ENCODE data around the gene UBE3C. TPM values are rescaled to one million over a fixed set of nuclear protein-coding genes. Genes with fewer than 3 reads are reported as not detected.
A peak's percentile ranks its signal among the peaks of the same experiment; 100 is the strongest.

Gene UBE3C
- total RNA-seq, 2 donors from 2014 or later, result 35.8 to 35.9 TPM

DNA sequence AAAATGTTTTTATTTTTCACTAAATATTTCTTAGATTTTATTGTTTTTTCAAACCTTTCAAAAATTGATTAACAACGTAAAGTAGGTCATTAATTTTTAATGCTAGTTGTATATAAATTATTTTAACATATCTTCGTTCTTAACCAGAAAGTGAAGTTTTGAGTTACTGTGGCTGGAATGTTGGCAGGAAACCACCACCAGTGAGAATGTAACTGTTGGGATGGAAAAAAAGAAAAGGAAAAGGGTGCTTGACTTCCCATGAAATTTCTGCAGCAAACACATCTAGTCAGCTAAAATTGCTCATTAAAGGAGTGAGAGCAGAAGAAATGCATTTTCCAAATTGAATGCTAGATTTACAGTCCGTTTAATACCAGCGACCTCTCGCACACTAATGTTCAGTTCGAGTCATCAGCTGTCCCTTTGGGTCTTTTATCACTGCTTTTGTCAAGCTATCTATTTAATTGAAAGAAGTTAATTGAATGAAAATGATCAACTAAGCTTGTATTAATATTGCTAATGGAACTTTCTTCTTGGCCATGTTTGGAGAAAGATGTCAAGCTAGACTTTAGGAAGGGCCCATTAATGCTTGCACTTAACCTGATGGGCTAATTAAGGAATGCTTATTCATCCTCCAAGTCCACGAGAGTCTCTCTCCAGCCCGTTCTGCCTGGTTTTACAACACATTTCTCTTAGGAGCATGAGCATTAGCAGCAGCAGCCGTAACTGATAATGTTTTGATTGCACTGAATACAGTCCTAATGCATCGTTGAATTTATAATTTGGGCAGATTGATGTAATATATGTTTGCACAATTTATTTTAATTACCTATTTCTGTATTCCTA lies 70.1 kb downstream of the UBE3C start:
- Histone ChIP-seq H3K36me3 (replicated peaks in 1 of 2; ENCODE audit: insufficient read depth in 1 of 2, low read depth in 2 of 2) (peaks cover 0 to 10% of the 10 kb centered on the region in 2 donors), H3K27ac (no peak overlapping the region), H3K4me1 (no peaks in the 10 kb centered on the region), H3K27me3 (no peaks in the 10 kb centered on the region), H3K9me3 (no peaks in the 10 kb centered on the region), H3K4me3 (no peak overlapping the region)
- TF ChIP-seq, protein P1, sequence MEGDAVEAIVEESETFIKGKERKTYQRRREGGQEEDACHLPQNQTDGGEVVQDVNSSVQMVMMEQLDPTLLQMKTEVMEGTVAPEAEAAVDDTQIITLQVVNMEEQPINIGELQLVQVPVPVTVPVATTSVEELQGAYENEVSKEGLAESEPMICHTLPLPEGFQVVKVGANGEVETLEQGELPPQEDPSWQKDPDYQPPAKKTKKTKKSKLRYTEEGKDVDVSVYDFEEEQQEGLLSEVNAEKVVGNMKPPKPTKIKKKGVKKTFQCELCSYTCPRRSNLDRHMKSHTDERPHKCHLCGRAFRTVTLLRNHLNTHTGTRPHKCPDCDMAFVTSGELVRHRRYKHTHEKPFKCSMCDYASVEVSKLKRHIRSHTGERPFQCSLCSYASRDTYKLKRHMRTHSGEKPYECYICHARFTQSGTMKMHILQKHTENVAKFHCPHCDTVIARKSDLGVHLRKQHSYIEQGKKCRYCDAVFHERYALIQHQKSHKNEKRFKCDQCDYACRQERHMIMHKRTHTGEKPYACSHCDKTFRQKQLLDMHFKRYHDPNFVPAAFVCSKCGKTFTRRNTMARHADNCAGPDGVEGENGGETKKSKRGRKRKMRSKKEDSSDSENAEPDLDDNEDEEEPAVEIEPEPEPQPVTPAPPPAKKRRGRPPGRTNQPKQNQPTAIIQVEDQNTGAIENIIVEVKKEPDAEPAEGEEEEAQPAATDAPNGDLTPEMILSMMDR (IDR thresholded peaks at IDR 0.05), result no peak
- no peak for TF ChIP-seq POLR2A (IDR thresholded peaks at IDR 0.05)
- no peak for ATAC-seq
- intact Hi-C loops (cut with DNase I), result no loop called here
- 89 to 93% methylated on average over 10 of the region's 10 CpGs for WGBS, 2 donors
- peak in 1 of 4 donors; percentile 19 for DNase-seq

DNA sequence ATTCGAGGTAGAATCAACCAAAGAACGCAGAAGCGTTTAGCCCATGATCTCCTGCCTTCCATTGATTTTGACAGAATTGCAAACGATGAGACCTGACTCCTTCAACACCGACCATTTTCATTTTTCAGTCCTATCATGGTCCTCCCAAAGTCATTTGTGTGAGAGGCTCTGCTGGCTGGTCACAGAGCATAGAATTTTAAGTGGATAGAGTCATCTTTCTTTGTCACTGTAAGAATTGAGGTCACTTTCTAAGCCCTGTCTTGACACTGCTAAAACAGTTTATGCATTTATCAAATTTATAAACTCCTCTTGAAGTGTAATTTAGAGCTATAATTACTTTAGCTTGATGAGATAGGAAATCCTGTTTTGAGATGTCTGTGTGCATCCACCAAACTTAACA lies 72.0 kb downstream of the UBE3C start:
- TF ChIP-seq, protein P1 (IDR thresholded peaks at IDR 0.05), result no peak
- TF ChIP-seq POLR2A (IDR thresholded peaks at IDR 0.05), result no peak
- peaks cover 0 to 10% of the 10 kb centered on the region in 2 donors for H3K36me3 ChIP-seq (replicated peaks in 1 of 2; ENCODE audit: insufficient read depth in 1 of 2, low read depth in 2 of 2)

DNA sequence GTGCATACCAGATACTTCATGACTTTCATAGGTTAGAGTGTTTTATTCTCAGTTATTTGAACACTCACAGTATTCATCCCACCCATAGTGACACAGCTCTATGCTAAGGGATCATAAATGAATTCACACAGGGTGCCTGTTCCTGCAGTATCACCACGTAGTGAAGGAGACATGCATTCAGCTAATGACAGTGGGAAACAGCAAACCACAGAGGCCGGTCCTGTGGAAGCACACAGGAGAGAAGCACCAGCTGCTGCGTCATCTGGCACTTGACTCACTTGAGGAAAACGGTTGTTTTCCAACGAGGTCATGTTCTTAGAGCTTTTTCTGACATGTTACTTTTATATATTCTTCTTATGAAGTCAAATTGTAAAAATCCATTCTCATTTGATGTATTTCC lies 73.0 kb downstream of the UBE3C start:
- no peaks in the 10 kb centered on the region for H3K27me3 ChIP-seq
- WGBS, 2 donors, result 52% methylated on average over 5 of the region's 5 CpGs
- ATAC-seq, result no peak
- H3K36me3 ChIP-seq (replicated peaks in 1 of 2; ENCODE audit: insufficient read depth in 1 of 2, low read depth in 2 of 2), result peaks cover 0 to 10% of the 10 kb centered on the region in 2 donors
- H3K4me3 ChIP-seq, result no peak overlapping the region
- no peaks in the 10 kb centered on the region for H3K9me3 ChIP-seq
- no peaks in the 10 kb centered on the region for H3K4me1 ChIP-seq
- DNase-seq, result peak in 2 of 4 donors; percentile 30 to 43
- intact Hi-C loops (cut with DNase I), result no loop called here
- TF ChIP-seq, protein P1 (IDR thresholded peaks at IDR 0.05), result no peak
- no peak for TF ChIP-seq POLR2A (IDR thresholded peaks at IDR 0.05)
- H3K27ac ChIP-seq, result no peak overlapping the region

More for the DNA sequence above, 72.0 kb downstream of the UBE3C start:
- Histone ChIP-seq H3K9me3 (no peaks in the 10 kb centered on the region), H3K4me1 (no peaks in the 10 kb centered on the region), H3K27ac (no peak overlapping the region), H3K27me3 (no peaks in the 10 kb centered on the region), H3K4me3 (no peak overlapping the region)
- WGBS, 2 donors, result 71 to 82% methylated on average over 5 of the region's 5 CpGs
- intact Hi-C loops (cut with DNase I), result no loop called here
- DNase-seq (no peak), ATAC-seq (no peak)

DNA sequence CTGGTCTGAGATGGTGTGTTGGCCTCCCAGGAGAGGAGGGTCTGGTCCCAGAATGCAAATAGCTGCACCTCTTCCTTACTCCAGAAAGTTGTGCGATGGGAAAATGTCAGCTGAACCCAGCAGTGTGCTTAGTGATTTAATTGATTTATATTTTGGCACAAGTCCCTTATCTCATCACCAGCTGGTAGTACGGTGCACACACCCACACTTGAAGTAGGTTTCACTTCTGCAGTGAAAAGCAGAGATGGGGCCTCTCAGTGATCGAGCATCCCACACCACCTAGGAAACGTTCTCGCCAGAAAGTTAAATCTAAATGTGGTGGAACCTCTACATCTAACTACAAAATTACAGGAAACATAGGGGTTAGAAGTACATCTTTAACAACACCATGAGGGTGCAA lies 80.4 kb downstream of the UBE3C start:
- intact Hi-C loops (cut with DNase I), result no loop called here
- H3K4me3 ChIP-seq, result no peak overlapping the region
- H3K27ac ChIP-seq, result no peak overlapping the region
- no peaks in the 10 kb centered on the region for H3K9me3 ChIP-seq
- whole genome bisulfite sequencing, 2 donors, result 32 to 40% methylated on average over 5 of the region's 5 CpGs
- DNase-seq (peak in 2 of 4 donors; percentile 7 to 10), ATAC-seq (peak; percentile 45)
- TF ChIP-seq, protein P1 (IDR thresholded peaks at IDR 0.05), result no peak
- TF ChIP-seq POLR2A (IDR thresholded peaks at IDR 0.05), result no peak
- H3K27me3 ChIP-seq, result no peaks in the 10 kb centered on the region
- H3K4me1 ChIP-seq, result peaks cover 7% of the 10 kb centered on the region
- peaks cover 7 to 10% of the 10 kb centered on the region in 2 donors for H3K36me3 ChIP-seq (replicated peaks in 1 of 2; ENCODE audit: insufficient read depth in 1 of 2, low read depth in 2 of 2)
